ENCODE results near the gene TRERF1. TPM values are rescaled to one million over a fixed set of nuclear protein-coding genes. Genes with fewer than 3 reads are reported as not detected.

Gene TRERF1
- total RNA-seq, 4 donors from 2014 or later, result 3.3 to 16.3 (median 7.2) TPM

DNA sequence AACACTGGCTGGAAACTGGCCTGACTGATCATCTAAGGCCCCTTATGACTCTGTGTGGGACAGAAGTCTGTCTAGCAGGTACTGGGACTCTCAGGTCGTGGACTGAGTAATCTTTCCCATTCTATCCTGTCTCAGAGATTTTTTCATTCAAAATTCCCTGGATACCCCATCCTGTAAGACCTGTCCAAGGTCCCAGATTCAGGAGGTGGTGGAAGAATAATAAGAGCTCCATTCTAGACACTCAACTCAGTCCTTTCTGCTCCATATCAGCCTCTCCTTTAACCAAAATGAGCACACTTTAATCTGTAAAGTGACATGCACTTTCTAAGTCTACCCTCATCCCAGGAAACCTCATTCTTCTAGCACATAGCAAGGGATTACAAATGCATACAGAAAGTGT lies 151.5 kb downstream of the TRERF1 start:
- H3K4me1 ChIP-seq, result no peaks in the 10 kb centered on the region
- intact Hi-C loops (cut with DNase I; ENCODE audit: low total_unique reads), result no loop called here
- TF ChIP-seq, protein P1, sequence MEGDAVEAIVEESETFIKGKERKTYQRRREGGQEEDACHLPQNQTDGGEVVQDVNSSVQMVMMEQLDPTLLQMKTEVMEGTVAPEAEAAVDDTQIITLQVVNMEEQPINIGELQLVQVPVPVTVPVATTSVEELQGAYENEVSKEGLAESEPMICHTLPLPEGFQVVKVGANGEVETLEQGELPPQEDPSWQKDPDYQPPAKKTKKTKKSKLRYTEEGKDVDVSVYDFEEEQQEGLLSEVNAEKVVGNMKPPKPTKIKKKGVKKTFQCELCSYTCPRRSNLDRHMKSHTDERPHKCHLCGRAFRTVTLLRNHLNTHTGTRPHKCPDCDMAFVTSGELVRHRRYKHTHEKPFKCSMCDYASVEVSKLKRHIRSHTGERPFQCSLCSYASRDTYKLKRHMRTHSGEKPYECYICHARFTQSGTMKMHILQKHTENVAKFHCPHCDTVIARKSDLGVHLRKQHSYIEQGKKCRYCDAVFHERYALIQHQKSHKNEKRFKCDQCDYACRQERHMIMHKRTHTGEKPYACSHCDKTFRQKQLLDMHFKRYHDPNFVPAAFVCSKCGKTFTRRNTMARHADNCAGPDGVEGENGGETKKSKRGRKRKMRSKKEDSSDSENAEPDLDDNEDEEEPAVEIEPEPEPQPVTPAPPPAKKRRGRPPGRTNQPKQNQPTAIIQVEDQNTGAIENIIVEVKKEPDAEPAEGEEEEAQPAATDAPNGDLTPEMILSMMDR (IDR thresholded peaks at IDR 0.05), result no peak
- no peak for TF ChIP-seq POLR2A (IDR thresholded peaks at IDR 0.05)
- H3K27ac ChIP-seq, result no peak overlapping the region
- no peaks in the 10 kb centered on the region for H3K27me3 ChIP-seq
- H3K4me3 ChIP-seq, result no peak overlapping the region
- H3K36me3 ChIP-seq, result no peaks in the 10 kb centered on the region
- no peaks in the 10 kb centered on the region for H3K9me3 ChIP-seq
- DNase-seq, result no peak

GRCh38 chr6:42297661-42298060 lies 154.1 kb downstream of the TRERF1 start:
- Histone ChIP-seq H3K27me3 (no peaks in the 10 kb centered on the region), H3K4me3 (no peak overlapping the region), H3K27ac (no peak overlapping the region), H3K36me3 (no peaks in the 10 kb centered on the region), H3K9me3 (no peaks in the 10 kb centered on the region), H3K4me1 (no peaks in the 10 kb centered on the region)
- TF ChIP-seq, protein P1 (IDR thresholded peaks at IDR 0.05), result no peak
- intact Hi-C loops (cut with DNase I; ENCODE audit: low total_unique reads), result no loop called here
- no peak for DNase-seq

DNA sequence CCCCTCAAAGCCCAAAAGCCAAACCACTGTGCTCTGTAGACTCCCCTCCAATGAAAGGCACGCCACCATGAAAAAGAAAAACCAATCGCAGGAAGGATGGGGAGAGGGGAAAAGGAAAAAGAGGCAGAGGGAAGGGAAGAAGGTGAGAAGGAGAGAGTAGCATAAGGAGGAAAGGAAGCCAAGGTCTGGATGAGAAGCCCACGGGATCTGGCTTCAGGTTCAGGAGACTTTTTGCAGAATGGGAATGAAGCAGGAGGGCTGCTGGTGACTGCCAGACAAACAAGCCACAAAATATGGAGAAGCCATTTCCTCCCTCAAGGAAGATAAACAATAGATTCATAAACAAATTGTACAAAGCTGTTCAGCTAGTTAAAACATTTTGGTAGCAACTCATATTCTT lies 155.1 kb downstream of the TRERF1 start:
- no peak for DNase-seq
- no peak for TF ChIP-seq POLR2A (IDR thresholded peaks at IDR 0.05)
- TF ChIP-seq, protein P1 (IDR thresholded peaks at IDR 0.05), result no peak
- no peak overlapping the region for H3K4me3 ChIP-seq
- no peaks in the 10 kb centered on the region for H3K27me3 ChIP-seq
- H3K4me1 ChIP-seq, result no peaks in the 10 kb centered on the region
- no peak overlapping the region for H3K27ac ChIP-seq
- intact Hi-C loops (cut with DNase I; ENCODE audit: low total_unique reads), result no loop called here
- H3K36me3 ChIP-seq, result no peaks in the 10 kb centered on the region
- no peaks in the 10 kb centered on the region for H3K9me3 ChIP-seq

GRCh38 chr6:42295677-42296076 lies 156.0 kb downstream of the TRERF1 start:
- DNase-seq, result no peak
- Histone ChIP-seq H3K27ac (no peak overlapping the region), H3K9me3 (no peaks in the 10 kb centered on the region), H3K27me3 (no peaks in the 10 kb centered on the region), H3K36me3 (no peaks in the 10 kb centered on the region), H3K4me3 (no peak overlapping the region), H3K4me1 (no peaks in the 10 kb centered on the region)
- TF ChIP-seq, protein P1 (IDR thresholded peaks at IDR 0.05), result no peak
- no peak for TF ChIP-seq POLR2A (IDR thresholded peaks at IDR 0.05)
- intact Hi-C loops (cut with DNase I; ENCODE audit: low total_unique reads), result no loop called here

GRCh38 chr6:42295181-42295580 lies 156.5 kb downstream of the TRERF1 start:
- intact Hi-C loops (cut with DNase I; ENCODE audit: low total_unique reads), result no loop called here
- Histone ChIP-seq H3K4me3 (no peak overlapping the region), H3K36me3 (no peaks in the 10 kb centered on the region), H3K9me3 (no peaks in the 10 kb centered on the region), H3K4me1 (no peaks in the 10 kb centered on the region), H3K27ac (no peak overlapping the region), H3K27me3 (no peaks in the 10 kb centered on the region)
- no peak for DNase-seq
- TF ChIP-seq, protein P1 (IDR thresholded peaks at IDR 0.05), result no peak
- no peak for TF ChIP-seq POLR2A (IDR thresholded peaks at IDR 0.05)
